NCI-H2196 (cell line): Measurements from ENCODE around the gene ATP13A5.

Experiments used
- DNase-seq: peaks from one replicate; lab custom pipeline; 2025; ENCODE audit not compliant: unreplicated experiment; lab: John Stamatoyannopoulos, UW

ATP13A5 gene

GRCh38 chr3:193346259-193346658, 32.3 kb downstream of the ATP13A5 start:
- no peak for DNase-seq

GRCh38 chr3:193345431-193345830, 33.1 kb downstream of the ATP13A5 start:
- DNase-seq = no peak

- DNase-seq = no peak
These were observed 34.1 kb downstream of the ATP13A5 start for GRCh38 chr3:193344486-193344885.

GRCh38 chr3:193343726-193344222, 34.8 kb downstream of the ATP13A5 start:
- DNase-seq = no peak

GRCh38 chr3:193342551-193342950, 36.0 kb downstream of the ATP13A5 start:
- DNase-seq = no peak

GRCh38 chr3:193335031-193335430, 43.5 kb downstream of the ATP13A5 start:
- DNase-seq = no peak

- no peak for DNase-seq
These were observed 45.3 kb downstream of the ATP13A5 start for GRCh38 chr3:193333229-193333628.

- DNase-seq = no peak
These were observed 47.9 kb downstream of the ATP13A5 start for GRCh38 chr3:193330555-193331204.

GRCh38 chr3:193317682-193318300, 60.8 kb downstream of the ATP13A5 start:
- DNase-seq = no peak

GRCh38 chr3:193314161-193314560, 64.4 kb downstream of the ATP13A5 start:
- no peak for DNase-seq

- DNase-seq = no peak
These were observed 65.2 kb downstream of the ATP13A5 start for GRCh38 chr3:193313061-193313958.

- no peak for DNase-seq
These were observed 67.4 kb downstream of the ATP13A5 start for GRCh38 chr3:193310914-193311723.

- DNase-seq = no peak
These were observed 73.2 kb downstream of the ATP13A5 start for GRCh38 chr3:193305356-193305755.

GRCh38 chr3:193301433-193301832, 77.1 kb downstream of the ATP13A5 start:
- DNase-seq = no peak

- DNase-seq = no peak
These were observed 81.1 kb downstream of the ATP13A5 start for GRCh38 chr3:193297421-193297820.

GRCh38 chr3:193295985-193296384, 82.6 kb downstream of the ATP13A5 start:
- no peak for DNase-seq

GRCh38 chr3:193292386-193292785, 86.2 kb downstream of the ATP13A5 start:
- DNase-seq = no peak

- DNase-seq = peak; percentile 59
These were observed 107.3 kb downstream of the ATP13A5 start for GRCh38 chr3:193271101-193271840.

- peak; percentile 42 for DNase-seq
These were observed 108.1 kb downstream of the ATP13A5 start for GRCh38 chr3:193270451-193270850.

GRCh38 chr3:193269343-193270028, 109.1 kb downstream of the ATP13A5 start:
- peak; percentile 53 for DNase-seq
